Fibroblast of lung (primary cell): ENCODE results near the gene FRMD4A. TPM values are rescaled to one million over a fixed set of nuclear protein-coding genes. Genes with fewer than 3 reads are reported as not detected.
A peak's percentile ranks its signal among the peaks of the same experiment; 100 is the strongest.

Source experiments
- DNase-seq, 2 donors: peaks; one replicate each; pipeline versions ENCODE4 v3.0.0 to v3.0.0-alpha.2; 2010; ENCODE audit warnings: low read depth in 2 of 2
- H2AFZ ChIP-seq: 2 replicates; pipeline ENCODE4 v1.5.1; 2012; ENCODE audit warnings: low read length, control low read depth, inconsistent platforms
- H3K27ac ChIP-seq: 2 replicates; pipeline ENCODE4 v1.5.1; 2011; ENCODE audit warnings: low read length, control low read depth; ENCODE audit not compliant: insufficient read depth
- H3K27me3 ChIP-seq: 2 replicates; pipeline ENCODE4 v1.5.1; 2011; ENCODE audit warnings: mild to moderate bottlenecking, low read length; ENCODE audit not compliant: control insufficient read depth, insufficient read depth
- H3K36me3 ChIP-seq: 2 replicates; pipeline ENCODE4 v1.5.1; 2011; ENCODE audit warnings: low read length; ENCODE audit not compliant: control insufficient read depth, insufficient read depth
- H3K4me1 ChIP-seq: 2 replicates; pipeline ENCODE4 v1.5.1; 2011; ENCODE audit warnings: low read length; ENCODE audit not compliant: control insufficient read depth, insufficient read depth; ENCODE audit errors: extremely low read depth
- H3K4me2 ChIP-seq: 2 replicates; pipeline ENCODE4 v1.5.1; 2011; ENCODE audit warnings: low read length, control low read depth; ENCODE audit not compliant: insufficient read depth; ENCODE audit errors: extremely low read depth
- H3K4me3 ChIP-seq, 4 experiments: fragments of 200-600 bp in 1 of 4; sonication (generic) in 1 of 4; replicated peaks in 1 of 4; 2 replicates each; pipeline ENCODE4 v1.5.1; 2011 to 2016; ENCODE audit warnings: low read length in 4 of 4, low read depth in 3 of 4, mild to moderate bottlenecking in 3 of 4, control low read depth in 2 of 4, inconsistent platforms in 1 of 4, mixed read lengths in 1 of 4; ENCODE audit not compliant: insufficient read depth in 1 of 4; ENCODE audit errors: control extremely low read depth in 1 of 4
- H3K79me2 ChIP-seq: 2 replicates; pipeline ENCODE4 v1.5.1; 2012; ENCODE audit warnings: mild to moderate bottlenecking, low read length, inconsistent platforms; ENCODE audit not compliant: control insufficient read depth, insufficient read depth
- H3K9ac ChIP-seq: 2 replicates; pipeline ENCODE4 v1.5.1; 2011; ENCODE audit warnings: mild to moderate bottlenecking, low read length, control low read depth; ENCODE audit not compliant: insufficient read depth
- H3K9me3 ChIP-seq: 2 replicates; pipeline ENCODE4 v1.5.1; 2012; ENCODE audit warnings: low read depth, low read length; ENCODE audit not compliant: control insufficient read depth, insufficient read depth
- H4K20me1 ChIP-seq: 2 replicates; pipeline ENCODE4 v1.5.1; 2011; ENCODE audit warnings: low read length; ENCODE audit not compliant: control insufficient read depth, insufficient read depth; ENCODE audit errors: extremely low read depth
- CTCF ChIP-seq, 2 donors: IDR thresholded peaks in 1 of 2; conservative IDR thresholded peaks in 1 of 2; 1 replicate in 1 of 2; 2 replicates in 1 of 2; pipeline ENCODE4 v1.5.1; 2011 to 2012; ENCODE audit warnings: low read length in 2 of 2, control low read depth in 1 of 2, inconsistent platforms in 1 of 2, low read depth in 1 of 2, mild to moderate bottlenecking in 1 of 2
- EZH2 ChIP-seq: IDR thresholded peaks from 2 replicates; pipeline ENCODE4 v1.5.1; 2012; ENCODE audit warnings: low read length, control low read depth, mild to moderate bottlenecking; ENCODE audit errors: missing control alignments
- polyA plus RNA-seq, 2 donors: library from polyadenylated mRNA; depleted of rRNA in 1 of 2; stranded (reverse) in 1 of 2; unstranded in 1 of 2; fragments of >200 nt; gene quantifications; 2 replicates each; pipeline ENCODE4 v1.2.1, GENCODE V29; 2011 to 2012; ENCODE audit warnings: missing spikeins in 1 of 2
- total RNA-seq: library from RNA; depleted of rRNA; stranded (reverse); fragments of >200 nt; gene quantifications from 2 replicates; pipeline ENCODE4 v1.2.1, GENCODE V29; 2014

Gene FRMD4A
- total and polyA plus RNA-seq, 2 donors (not counting 1 experiment from before 2014, with no cell fraction given), result 26.9 to 63.6 TPM

- Histone ChIP-seq H3K27ac (peak overlapping the region; percentile 69), H3K4me2 (peak overlapping the region; percentile 44), H3K36me3 (no peaks in the 10 kb centered on the region), H3K9me3 (no peaks in the 10 kb centered on the region), H2AFZ (peak overlapping the region; percentile 63), H3K27me3 (no peaks in the 10 kb centered on the region), H3K4me1 (peaks cover 5% of the 10 kb centered on the region), H3K79me2 (peaks cover 54% of the 10 kb centered on the region), H3K4me3 (peak overlapping the region; percentile 59 to 76 (median 70)), H4K20me1 (no peaks in the 10 kb centered on the region), H3K9ac (peak overlapping the region; percentile 69)
- peak; percentile 62 to 63 for DNase-seq
- TF ChIP-seq EZH2 (no peak), CTCF (conservative IDR thresholded peaks at IDR 0.05 in 1 of 2, IDR thresholded peaks at IDR 0.05 in 1 of 2; ENCODE audit: low read depth in 1 of 2, low read length in 2 of 2) (no peak)
Measured at GRCh38 chr10:13890233-13891127, 440.2 kb downstream of the FRMD4A start.

GRCh38 chr10:13887761-13888160 is 443.0 kb downstream of the FRMD4A start:
- Histone ChIP-seq H3K27ac (no peak overlapping the region), H3K4me1 (peaks cover 6% of the 10 kb centered on the region)
- DNase-seq, result no peak

More at GRCh38 chr10:13887761-13888160, 443.0 kb downstream of the FRMD4A start:
- TF ChIP-seq CTCF (conservative IDR thresholded peaks at IDR 0.05 in 1 of 2, IDR thresholded peaks at IDR 0.05 in 1 of 2; ENCODE audit: low read depth in 1 of 2, low read length in 2 of 2) (no peak), EZH2 (no peak)
- no peaks in the 10 kb centered on the region for H3K9me3 ChIP-seq
- H2AFZ ChIP-seq, result no peak overlapping the region
- H3K27me3 ChIP-seq, result no peaks in the 10 kb centered on the region
- no peak overlapping the region for H3K4me3 ChIP-seq
- H3K4me2 ChIP-seq, result no peak overlapping the region
- H3K36me3 ChIP-seq, result no peaks in the 10 kb centered on the region
- no peaks in the 10 kb centered on the region for H4K20me1 ChIP-seq
- H3K9ac ChIP-seq, result no peak overlapping the region
- H3K79me2 ChIP-seq, result peaks cover 71% of the 10 kb centered on the region
